OCI-M2 (cell line): ENCODE data around the gene ZEB2.

Experiments used
- DNase-seq: peaks from one replicate; lab custom pipeline; 2025; ENCODE audit not compliant: unreplicated experiment; lab: John Stamatoyannopoulos, UW

The ZEB2 gene

GRCh38 chr2:144513388-144514101 is 6.4 kb downstream of the ZEB2 start:
- DNase-seq, result no peak

DNA sequence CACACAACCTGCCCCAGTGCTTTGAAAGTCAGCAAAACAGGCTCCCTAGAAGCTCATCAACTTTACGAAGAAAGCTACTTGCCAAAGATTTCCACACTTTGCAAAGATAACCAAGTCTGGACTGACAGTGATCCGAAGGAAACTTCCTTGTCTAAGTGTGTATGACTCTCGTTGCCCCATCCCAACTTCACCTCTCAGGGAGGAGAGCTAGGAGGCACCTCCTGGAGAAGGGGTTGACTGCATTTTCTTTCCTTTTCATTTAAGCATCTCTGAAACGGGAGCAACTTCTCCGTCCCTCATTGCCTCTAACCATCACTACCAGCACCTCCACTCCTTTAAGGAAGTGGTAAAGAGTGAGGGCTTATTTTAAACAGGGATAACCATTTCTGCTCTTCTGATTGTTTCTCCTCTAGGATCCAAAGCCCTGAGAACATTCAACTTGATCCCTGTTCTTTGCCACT is 7.0 kb downstream of the ZEB2 start:
- DNase-seq, result no peak

DNA sequence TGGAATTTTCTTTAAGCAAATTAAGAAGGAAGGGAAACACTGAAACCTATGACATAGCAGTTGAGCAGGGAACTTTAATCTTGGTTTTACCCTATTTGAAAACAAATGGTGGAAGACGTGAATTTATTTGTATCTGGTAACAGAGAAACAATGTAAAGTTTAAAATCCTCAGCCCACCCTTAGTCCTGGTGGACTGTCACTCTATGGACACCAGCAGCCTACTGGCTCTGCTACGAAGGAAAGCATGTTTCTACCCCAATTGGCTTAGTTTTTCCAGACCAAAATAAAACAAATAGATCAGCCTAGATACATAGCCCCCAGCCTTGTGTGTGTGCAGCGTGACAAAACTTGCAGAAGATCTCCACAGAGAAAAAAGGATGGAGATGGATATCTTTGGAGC is 7.4 kb downstream of the ZEB2 start:
- no peak for DNase-seq

DNA sequence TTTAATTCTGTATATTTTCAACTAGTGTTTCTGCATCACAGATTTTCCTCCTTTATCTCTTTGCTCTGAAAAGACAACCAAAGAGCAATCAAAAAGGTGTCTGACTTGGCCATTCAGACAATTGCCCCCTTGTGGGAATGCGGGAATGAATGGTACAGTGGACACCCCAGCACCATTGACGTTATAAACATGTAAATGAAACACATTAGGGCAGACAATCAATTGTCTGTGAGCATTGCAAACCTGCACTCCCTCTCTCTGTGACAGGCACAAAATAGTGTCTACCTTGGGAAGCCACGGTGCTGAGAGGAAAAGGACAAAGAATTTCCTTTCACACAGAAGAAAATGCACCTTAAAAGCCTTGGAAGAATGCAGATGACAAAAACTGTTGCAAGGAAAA is 8.0 kb downstream of the ZEB2 start:
- no peak for DNase-seq

- DNase-seq, result no peak
Observed at GRCh38 chr2:144511226-144511810, 8.6 kb downstream of the ZEB2 start.

DNA sequence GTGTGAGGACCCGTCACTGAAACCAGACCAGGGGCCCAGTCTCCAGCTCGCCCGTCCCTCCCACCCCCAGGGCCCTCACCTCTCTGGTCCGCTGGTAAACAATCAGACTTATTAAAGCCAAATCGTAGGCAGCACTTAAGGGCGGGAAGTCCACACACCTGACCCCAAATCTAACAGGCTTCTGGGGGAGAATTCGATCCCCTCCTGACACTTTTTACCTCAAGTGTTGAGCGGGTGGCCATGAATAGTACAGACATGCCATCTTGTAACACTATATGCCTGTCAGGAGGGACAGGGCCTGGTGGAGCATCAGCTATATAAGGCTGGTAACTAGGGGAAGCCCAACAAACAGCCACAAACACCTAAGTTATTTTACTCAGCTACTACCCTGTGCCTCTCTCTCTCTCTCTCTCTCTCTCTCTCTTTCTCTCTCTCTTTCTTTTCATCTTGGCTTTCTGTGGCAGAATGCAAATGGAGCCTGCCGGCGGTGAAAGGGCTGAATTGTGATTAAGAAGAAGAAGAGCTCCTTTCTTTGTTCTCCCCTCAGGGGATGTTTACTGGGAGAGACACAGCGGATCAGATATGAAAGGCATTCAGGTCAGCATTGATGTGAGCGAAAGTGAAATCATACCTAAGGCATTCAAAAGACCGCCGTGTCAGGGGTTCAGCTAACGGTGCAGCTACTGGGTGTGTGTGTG is 9.5 kb downstream of the ZEB2 start:
- DNase-seq, result no peak

DNA sequence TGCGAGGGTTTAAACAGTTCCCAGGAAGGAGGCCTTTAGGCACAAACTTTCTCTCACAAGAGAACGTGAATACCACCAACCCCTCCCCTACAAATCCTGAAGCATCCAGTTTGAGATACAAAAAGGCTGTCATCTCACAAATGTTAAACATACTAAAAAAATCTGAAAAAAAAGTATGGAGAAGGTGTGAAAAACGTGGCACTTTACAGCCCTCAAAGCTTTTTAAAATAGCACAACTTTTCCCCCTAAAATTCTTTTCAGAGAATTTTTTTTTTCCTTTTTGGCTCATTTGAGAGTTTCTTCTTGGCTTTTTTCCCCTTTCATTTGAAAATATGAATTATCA is 10.1 kb downstream of the ZEB2 start:
- no peak for DNase-seq

- no peak for DNase-seq
Observed at GRCh38 chr2:144509001-144509878, 10.7 kb downstream of the ZEB2 start.

GRCh38 chr2:144508172-144508851 is 11.6 kb downstream of the ZEB2 start:
- DNase-seq, result no peak

DNA sequence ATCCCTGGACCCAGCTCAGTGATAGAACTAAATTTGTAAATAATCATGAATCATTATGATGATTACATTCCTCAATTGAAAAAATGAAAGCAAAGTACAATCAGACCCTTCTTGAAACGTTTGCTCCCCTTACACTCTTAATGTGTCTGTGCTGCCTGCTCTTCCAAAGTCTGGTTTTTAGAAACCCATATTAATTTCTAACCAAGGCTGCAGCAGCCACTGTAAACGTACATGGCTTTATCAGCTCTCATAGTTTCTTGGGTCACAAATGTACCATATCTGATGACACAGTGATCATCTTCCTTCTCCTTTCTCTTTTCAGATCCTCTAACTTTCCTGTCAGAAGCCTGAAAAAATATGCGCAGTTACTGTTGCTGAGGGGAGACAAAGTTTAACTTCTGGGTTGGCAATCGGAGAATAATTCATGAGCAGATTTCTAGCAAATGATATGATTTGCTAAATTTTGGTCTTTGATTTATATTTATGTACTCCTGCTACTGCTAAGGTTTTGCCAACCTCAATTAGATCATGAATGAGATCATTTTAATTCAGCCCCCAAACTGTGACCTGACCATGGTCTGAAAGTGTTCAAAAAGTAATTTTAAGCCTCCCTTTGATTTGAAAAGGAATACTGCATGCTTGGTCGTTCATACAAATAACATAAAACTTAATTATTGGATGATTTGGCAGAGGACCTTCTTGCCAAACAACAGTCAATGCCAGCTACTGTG is 12.3 kb downstream of the ZEB2 start:
- no peak for DNase-seq

DNA sequence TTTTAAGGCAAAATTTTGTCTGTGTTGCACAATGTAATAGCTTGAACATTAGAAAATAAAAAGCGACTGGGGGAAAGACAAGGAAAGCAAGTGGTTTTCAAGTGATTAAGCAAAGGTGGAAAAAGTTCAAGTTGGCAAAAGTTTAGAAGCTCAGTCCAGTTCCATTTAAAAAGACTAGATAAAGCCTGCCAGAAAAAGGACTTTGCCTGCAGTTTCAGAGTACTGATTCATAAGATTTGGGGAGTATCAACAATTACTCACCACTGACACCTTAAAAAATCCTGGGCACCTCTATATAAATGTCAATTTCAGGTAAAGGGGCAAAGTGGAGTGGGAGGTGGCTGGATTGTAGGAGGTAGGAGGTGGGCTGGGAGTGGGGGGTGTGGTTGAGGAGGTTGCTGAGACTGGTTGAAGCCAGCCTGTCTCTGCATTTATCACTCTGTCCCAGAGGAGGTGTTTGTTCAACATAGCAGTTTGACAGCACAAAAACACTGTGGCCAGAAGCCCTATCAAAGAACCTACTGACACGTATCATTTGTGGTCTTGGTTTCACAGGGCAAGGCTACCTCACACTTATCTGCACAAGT is 14.6 kb downstream of the ZEB2 start:
- DNase-seq, result no peak

DNA sequence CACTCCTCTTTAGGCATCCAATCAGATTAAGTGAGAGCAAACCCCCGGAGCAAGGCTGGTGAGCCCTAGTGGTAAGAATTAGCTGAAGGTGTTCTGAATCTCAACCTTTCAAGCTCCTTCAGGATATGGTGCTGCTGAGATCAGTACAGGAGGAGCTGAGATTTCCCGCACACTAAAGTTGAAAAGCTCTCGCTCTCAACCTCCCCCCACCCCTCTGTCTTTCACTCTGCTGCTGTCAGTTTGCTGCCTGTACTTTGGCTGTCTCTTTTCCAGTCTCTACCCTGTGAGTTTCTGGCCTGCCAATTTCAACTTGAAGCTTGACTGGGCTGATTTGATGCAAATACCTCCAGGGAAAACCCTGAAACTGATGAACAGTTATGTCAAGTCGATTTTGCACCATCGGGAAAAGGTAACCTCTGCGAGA is 15.7 kb downstream of the ZEB2 start:
- no peak for DNase-seq

GRCh38 chr2:144503242-144503641 is 16.7 kb downstream of the ZEB2 start:
- no peak for DNase-seq

- DNase-seq, result no peak
Observed at GRCh38 chr2:144502369-144502768, 17.6 kb downstream of the ZEB2 start.

DNA sequence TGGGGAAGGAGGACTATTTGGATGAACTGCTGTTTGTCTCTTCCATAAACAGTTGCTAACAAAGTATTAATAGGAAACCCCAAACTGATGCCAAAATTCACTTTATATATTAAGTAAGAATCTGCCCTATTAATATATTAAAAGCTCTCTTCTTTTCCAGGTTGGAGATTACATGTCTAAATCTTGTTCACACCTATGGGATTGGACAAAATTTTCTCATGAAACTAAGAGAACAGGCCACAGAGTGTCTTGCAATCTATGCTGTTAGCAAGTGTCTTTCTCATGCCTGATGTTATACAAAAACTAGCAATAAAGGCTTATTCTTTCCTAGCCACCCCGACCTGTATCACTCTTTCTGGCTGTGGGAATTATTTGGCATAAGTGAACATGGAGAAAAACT is 18.3 kb downstream of the ZEB2 start:
- DNase-seq, result no peak

DNA sequence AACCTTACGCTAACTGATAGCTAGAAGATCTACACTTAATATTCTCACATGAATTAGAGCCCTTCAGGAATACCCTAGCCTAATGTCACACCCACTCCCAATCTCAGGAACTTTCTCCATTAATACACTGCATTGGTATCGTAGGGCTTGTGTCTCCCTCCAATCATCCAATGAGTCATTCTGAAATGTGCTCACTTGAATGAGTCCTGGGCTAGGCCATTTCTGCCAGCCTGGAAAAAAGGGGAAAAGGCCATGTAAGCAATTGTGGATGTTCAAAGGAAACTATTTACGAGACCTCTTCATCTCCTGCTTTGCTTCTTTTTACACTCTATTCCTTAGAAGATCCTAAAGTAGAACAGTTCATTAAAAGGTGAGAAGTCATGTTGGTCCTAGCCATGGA is 18.8 kb downstream of the ZEB2 start:
- no peak for DNase-seq

DNA sequence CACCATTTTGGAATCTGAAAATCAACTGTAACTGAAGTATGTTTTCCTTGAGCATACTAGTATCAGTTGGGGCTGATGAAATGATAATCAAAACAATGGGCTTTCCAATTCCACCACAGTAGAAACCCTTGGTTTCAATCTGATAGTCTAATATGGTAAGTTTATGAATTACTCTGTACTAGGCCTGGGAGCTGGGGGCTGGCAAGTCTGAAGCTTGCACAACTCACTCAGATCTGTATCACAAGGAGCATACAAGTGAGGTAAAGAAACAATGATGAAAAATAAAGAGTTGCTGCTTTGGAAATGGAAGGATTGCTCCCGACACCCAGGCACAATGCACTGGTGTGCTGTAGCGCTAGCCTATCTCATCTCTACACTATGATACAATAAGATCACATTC is 19.4 kb downstream of the ZEB2 start:
- no peak for DNase-seq

GRCh38 chr2:144498277-144498676 is 21.6 kb downstream of the ZEB2 start:
- DNase-seq, result no peak

GRCh38 chr2:144496977-144497598 is 22.8 kb downstream of the ZEB2 start:
- no peak for DNase-seq
